ENCODE measurements around the gene NDRG3.
"Not testable (repeated sequence)": the region's sequence is repeated elsewhere in the genome, so short reads cannot be mapped to it uniquely, and the experiment has no call there.

NDRG3 gene

DNA sequence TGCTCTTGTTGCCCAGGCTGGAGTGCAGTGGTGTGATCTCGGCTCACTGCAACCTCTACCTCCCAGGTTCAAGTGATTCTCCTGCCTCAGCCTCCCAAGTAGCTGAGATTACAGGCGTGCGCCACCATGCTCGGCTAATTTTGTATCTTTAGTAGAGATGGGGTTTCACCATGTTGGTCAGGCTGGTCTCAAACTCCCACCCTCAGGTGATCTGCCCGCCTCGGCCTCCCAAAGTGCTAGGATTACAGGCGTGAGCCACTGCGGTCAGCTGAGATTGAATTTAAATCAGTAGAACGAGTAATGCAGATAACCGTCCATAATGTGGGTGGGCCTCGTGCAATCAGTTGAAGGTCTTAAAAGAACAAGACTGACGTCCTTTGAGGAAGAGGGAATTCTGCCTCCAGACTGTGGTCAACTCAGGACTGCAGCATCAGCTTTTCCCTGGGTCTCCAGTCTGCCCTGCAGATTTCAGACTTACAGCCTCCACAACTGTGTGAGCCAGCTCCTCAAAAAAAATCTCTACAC, 107.0 kb downstream of the NDRG3 start:
- DNase-seq, result not testable (repeated sequence)

DNA sequence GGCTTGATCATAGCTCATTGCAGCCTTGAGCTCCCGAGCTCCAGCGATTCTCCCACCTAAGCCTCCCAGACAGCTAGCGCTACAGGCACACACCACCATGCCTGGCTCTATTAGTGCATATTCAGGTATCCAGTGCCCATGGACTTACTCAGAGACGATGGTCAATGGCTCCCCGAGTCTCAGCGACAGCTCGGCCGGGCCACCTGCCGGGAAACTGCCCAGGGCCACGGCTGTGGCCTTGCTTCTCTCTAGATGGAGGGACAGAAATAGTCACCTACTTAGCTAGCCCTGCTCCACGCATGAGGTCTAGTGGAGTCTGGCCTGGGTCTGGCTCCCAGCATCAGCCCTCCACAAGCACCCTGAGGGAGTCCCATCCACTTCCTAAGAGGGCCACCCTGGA, 111.5 kb downstream of the NDRG3 start:
- DNase-seq, result no peak

GRCh38 chr20:36633285-36633772, 112.6 kb downstream of the NDRG3 start:
- no peak for DNase-seq

- DNase-seq, result no peak
Observed at GRCh38 chr20:36632487-36633284, 113.2 kb downstream of the NDRG3 start.

- DNase-seq, result no peak
Observed at GRCh38 chr20:36632147-36632486, 113.8 kb downstream of the NDRG3 start.

DNA sequence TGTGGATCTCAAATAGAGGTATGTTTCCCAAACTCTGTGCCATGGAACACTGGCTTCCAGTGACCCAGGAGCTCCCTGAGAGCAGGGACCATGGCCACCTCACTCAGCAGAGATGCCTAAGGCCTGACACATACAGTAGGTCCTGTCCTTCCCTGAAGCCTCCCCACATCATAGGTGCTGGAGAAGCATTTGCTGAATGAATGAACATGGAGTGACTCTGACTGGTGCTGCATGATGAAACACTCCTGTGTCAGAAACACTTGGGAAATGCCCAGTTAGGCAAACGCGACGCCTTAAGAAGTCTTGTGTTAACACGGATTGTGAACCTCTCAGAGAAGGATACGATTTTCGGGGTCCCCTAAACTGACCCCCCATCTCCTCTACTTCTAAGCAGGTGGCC, 114.2 kb downstream of the NDRG3 start:
- no peak for DNase-seq

DNA sequence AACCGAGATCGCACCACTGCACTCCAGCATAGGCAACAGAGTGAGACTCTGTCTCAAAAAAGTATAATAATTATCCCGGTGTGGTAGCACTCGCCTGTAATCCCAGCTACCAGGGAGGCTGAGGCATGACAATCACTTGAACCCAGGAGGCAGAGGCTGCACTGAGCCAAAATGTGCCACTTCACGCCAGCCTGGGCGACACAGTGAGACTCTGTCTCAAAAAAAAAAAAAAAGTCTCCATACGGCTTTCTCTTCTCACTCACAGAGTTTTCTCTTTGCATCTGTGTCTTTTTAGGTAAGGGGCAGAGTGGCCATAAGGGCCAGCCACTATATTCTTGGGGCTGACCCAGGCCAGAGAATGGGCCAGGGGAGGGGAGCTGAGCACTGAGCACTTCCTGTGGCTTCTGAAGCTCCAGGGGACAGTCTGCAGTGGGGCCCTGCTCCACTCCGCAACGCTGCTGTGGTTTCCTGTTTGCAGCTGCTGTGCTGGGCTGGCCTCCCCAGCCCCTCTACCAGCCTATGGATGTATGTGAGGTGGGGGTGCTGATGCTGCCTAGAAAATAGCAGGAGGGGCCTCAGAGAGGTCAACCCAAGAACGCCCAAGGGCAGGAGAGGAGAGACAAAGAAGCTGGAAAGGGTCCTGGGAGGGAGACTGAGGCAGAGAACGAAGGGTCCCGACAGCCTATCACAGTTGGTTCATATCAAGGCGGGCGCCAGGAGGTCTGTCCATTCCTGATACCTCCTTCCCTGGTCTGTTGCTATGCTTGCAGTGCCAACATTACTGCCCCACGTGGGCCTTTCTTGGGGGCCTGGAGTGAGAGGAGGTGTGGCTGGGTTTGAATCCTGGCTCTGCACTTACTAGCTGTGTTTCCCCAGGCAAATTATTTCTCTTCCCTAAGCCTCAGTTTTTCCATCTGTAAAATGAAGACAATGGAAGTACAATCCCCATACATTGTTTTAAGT, 115.9 kb downstream of the NDRG3 start:
- DNase-seq, result peak; percentile 47

GRCh38 chr20:36628076-36628475, 117.8 kb downstream of the NDRG3 start:
- DNase-seq, result no peak

GRCh38 chr20:36624944-36625324, 121.0 kb downstream of the NDRG3 start:
- DNase-seq, result no peak

DNA sequence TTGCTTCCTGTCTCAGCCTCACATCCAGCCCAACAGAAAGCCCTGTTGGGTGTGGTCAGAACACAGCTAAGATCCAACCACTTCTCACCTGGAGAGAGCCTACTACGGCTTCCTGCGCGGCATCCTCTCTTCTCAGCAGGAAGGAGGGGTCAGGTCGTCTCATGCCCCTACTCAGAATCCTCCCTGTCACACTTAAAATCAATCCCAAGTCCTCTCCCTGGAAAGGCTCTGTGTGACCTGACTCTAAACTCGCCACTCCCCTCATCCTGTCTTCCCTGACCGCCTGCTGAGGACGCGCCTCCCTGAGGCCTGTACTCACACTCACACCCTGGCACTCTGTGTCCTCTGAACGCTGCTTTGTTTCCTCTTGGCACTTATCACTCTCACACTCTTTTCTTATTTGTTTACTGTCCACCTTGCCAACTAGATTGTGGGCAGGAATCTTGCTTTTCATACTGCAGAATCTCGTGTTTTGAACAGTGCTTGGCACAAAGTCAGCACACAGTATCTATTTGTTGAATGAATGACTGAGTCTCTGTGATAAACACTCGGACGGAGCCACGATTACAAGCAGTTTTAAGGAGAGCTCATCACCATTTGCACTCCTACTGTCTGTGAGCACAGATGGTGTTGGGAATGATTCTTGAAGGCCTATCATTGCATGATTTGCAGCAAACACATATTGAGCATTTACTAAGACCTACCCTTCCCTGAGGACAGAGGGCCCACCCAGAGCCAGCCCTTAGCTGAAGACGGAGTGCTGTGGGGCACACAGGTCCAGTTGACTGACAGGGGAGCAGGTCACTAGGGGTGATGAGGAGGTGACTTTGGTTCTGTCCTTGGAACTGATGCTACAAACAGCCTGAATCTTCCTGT, 121.6 kb downstream of the NDRG3 start:
- no peak for DNase-seq

DNA sequence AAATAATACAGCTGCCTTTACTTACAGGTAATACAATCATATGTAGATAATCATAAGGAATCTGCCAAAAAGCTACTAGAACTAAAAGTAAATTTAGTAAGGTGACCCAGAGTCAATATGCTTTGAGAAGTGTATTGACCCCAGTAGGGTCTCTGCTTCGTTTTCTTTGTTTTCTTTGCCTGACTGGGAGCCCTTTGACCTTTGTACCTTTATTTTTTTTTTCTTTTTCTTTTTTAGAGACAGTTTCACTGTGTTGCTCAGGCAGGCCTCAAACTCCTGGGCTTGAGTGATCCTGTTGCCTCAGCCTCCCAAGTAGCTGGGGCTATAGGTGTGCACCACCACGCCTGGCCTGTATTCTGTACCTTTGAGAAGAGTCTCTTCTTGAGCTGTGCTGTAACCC, 122.4 kb downstream of the NDRG3 start:
- no peak for DNase-seq

DNA sequence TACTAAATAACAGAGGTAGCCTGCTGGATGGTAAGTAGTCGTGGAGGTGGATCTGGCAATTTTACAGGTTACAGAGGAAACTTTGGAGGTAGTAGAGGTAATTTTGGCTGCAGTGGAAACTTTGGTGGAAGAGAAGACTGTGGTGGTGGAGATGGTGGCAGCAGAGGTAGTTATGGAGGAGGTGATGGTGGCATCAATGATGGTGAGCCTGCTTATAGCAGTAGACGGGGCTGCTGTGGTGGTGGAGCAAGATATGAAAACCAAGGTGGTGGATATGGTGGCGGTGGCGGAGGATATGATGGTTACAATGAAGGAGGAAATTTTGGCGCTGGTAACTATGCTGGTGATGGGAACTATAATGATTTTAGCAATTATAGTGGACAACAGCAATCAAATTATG, 125.0 kb downstream of the NDRG3 start:
- no peak for DNase-seq

- DNase-seq, result no peak
Observed at GRCh38 chr20:36614781-36615557, 130.9 kb downstream of the NDRG3 start.

DNA sequence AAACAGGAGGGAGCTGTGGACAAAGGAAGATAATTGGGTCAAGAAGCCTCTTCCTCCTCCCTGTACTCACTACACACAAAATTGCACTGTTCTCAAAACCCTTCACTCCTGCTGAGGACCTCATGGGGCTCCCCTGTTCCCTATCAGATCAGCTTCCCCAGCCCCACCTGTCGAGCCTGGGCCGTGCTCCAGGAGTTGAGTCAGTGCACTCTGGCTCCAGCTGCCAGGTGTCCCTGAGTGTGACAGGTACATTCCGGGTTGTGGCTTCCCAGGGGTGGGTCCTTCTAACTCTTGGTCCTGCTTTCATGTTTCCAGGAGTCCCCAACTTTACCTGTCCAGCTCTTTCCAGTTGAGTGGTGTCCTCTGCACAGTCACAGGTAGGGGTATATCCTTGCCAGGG, 131.9 kb downstream of the NDRG3 start:
- no peak for DNase-seq

DNA sequence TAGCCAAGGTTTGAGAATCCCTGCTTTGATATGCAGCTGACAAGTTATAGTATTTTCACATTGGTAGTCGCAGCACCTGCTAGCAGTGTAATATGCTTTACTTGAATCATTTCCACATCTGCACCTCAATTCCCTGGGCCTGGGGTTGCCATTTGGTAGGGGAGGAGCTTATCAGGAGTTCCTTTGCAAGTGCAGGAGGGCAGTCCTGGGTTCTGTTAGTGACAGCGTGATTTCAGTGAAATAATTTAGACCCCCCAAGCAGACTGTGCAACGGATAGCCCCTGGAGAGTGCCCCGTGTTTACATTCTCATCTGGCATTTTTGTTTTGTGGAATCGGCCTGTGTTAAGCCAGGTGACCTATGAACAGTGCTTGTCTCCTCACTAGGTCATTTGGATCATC, 134.3 kb downstream of the NDRG3 start:
- DNase-seq, result no peak

DNA sequence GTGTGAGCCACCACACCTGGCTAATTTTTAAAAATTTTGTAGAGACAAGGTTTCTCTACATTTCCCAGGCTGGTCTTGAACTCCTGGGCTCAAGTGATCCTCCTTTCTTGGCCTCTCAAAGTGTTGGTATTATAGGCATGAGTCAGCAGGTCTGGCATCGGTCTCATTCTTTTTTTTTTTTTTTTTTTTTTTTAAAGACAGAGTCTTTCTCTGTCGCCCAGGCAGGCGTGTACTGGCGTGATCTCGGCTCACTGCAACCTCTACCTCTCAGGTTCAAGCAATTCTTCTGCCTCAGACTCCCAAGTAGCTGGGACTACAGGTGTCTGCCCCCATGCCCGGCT, 137.5 kb downstream of the NDRG3 start:
- DNase-seq, result not testable (repeated sequence)

- no peak for DNase-seq
Observed at GRCh38 chr20:36607586-36608387, 138.1 kb downstream of the NDRG3 start.

- DNase-seq, result no peak
Observed at GRCh38 chr20:36606158-36607066, 139.5 kb downstream of the NDRG3 start.

DNA sequence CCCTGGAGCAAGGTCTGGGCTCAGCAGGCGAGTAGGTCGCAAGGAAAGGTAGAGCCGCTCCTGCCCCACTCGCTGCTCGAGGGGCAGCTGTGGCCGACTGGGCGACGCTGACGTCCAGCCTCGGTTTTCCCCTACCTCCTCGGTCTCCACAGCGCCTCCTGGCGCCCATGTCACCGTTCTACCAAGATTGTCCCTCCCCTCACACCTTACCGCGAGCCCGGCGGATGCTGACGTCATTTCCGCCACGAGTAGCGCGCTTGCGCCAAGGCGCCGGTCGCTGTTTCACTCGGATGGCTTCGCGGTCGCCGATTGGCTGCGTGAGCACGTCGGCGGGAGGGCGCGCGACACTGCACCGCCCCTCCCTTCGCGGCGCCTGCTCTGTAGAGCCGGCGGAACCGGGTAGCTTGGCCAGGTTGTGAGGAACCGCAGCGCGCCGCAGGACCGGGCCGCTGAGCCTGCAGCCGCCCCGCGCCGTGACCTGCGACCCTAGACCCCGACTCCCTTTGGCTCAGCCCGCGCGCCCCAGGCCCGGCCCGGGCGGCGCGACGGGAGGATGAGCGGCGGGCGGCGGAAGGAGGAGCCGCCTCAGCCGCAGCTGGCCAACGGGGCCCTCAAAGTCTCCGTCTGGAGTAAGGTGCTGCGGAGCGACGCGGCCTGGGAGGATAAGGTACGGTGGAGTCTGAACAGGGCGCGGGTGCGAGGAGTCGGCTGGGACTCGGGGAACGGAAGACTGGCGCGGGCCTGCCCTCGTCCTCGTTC, 140.3 kb downstream of the NDRG3 start, which contains the start of gene RAB5IF:
Gene RAB5IF, plus strand, starts transcription at position 381 of the 759 bp plus-strand sequence. Its CDS starts 173 bp downstream, at position 554.
- peak; percentile 100 for DNase-seq
